SJCRH30 (cell line): ENCODE data around the gene SCNN1B. TPM values are rescaled to one million over a fixed set of nuclear protein-coding genes. Genes with fewer than 3 reads are reported as not detected.
"Not testable (repeated sequence)": the region's sequence is repeated elsewhere in the genome, so short reads cannot be mapped to it uniquely, and the experiment has no call there.

ENCODE experiments used
- DNase-seq, 2 experiments: peaks; one replicate each; pipeline ENCODE4 v3.0.0-alpha.2; 2015 to 2020
- H3K27ac ChIP-seq: fragments of 250-450 bp; sonication (Bioruptor Pico); 2 replicates; pipeline ENCODE4 v1.5.1; 2020; ENCODE audit warnings: mild to moderate bottlenecking, moderate library complexity
- H3K27me3 ChIP-seq: fragments of 250-450 bp; sonication (Bioruptor Pico); 2 replicates; pipeline ENCODE4 v1.5.1; 2020; ENCODE audit warnings: mild to moderate bottlenecking, moderate library complexity
- H3K36me3 ChIP-seq: fragments of 250-450 bp; sonication (Bioruptor Pico); 2 replicates; pipeline ENCODE4 v1.5.1; 2020; ENCODE audit warnings: mild to moderate bottlenecking, moderate library complexity
- H3K4me1 ChIP-seq: fragments of 250-450 bp; sonication (Bioruptor Pico); 2 replicates; pipeline ENCODE4 v1.5.1; 2020; ENCODE audit warnings: mild to moderate bottlenecking, moderate library complexity
- H3K4me3 ChIP-seq: fragments of 250-450 bp; sonication (Bioruptor Pico); 2 replicates; pipeline ENCODE4 v1.5.1; 2020; ENCODE audit warnings: mild to moderate bottlenecking, moderate library complexity
- H3K9me3 ChIP-seq: fragments of 250-450 bp; sonication (Bioruptor Pico); replicated peaks from 2 replicates; pipeline ENCODE4 v1.5.1; 2020; ENCODE audit warnings: mild to moderate bottlenecking, moderate library complexity
- total RNA-seq: library from RNA; depleted of rRNA; stranded (reverse); fragments of >200 nt; shearing (Covaris generic); gene quantifications from 2 replicates; pipeline ENCODE4 v1.2.3, GENCODE V29; 2014; rRNA removed

Gene SCNN1B
- total RNA-seq: not detected in 2 replicates

- Histone ChIP-seq H3K36me3 (no peaks in the 10 kb centered on the region), H3K4me3 (no peak within 1 kb of the TSS), H3K4me1 (no peaks in the 10 kb centered on the region), H3K27ac (no peak within 1 kb of the TSS), H3K9me3 (no peaks in the 10 kb centered on the region), H3K27me3 (no peaks in the 10 kb centered on the region)
- no peak for DNase-seq
Measured at GRCh38 chr16:23302045-23302956, at the start of gene SCNN1B. Gene SCNN1B, plus strand, starts transcription at chr16:23302302. Its CDS starts 46,298 bp downstream, at chr16:23348600.

DNA sequence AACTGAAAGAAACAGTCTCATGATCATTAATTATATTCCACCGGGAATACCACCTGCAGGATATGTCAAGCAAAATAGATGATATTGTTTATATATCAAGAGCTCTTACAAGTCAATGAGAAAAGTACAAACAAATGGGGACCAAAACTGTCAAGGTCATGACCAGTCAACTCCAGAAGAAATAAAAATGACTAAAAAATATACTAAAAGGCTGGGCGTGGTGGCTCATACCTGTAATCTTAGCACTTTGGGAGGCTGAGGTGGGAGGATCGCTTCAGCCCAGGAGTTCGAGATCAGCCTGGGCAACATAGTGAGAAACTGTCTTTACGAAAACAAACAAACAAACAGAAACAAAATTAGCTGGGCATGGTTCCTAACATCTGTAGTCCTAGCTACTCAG is 49.8 kb upstream of the SCNN1B start:
- Histone ChIP-seq H3K27ac (no peak overlapping the region), H3K4me1 (no peaks in the 10 kb centered on the region), H3K36me3 (no peaks in the 10 kb centered on the region), H3K9me3 (no peaks in the 10 kb centered on the region), H3K4me3 (no peak overlapping the region), H3K27me3 (no peaks in the 10 kb centered on the region)
- DNase-seq: no peak

DNA sequence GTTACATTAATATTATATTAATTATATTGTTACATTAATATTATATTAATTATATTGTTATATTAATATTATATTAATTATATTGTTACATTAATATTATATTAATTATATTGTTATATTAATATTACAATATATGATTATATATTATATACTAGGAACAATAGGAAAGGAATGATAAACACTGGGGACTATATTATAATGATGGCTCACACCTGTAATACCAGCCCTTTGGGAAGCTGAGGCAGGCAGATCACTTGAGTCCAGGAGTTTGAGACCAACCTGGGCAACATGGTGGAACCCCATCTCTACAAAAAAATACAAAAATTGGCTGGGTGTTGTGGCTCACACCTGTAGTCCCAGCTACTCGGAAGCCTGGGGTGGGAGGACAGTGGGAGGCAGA is 48.5 kb upstream of the SCNN1B start:
- not testable (repeated sequence) for H3K4me1 ChIP-seq, H3K27me3 ChIP-seq, H3K4me3 ChIP-seq, H3K27ac ChIP-seq, H3K9me3 ChIP-seq, DNase-seq, H3K36me3 ChIP-seq

DNA sequence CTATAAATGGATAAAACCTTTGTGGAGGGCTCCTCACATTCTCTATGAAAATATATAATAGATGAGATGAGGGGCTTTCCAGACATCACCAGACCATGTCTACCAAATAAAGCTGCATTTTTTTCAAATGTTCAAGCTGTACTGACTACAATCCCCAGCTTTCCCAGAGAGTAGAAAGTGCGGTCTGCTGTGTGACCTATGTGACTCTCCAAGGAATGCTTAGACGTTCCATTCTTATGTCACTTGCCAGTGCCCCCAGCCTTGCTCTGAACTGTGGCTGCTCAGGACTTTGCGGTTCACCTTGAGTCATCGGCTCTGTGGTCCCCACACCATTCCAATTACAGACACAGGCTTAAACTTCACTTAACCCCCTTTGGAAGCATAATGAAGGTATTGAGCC is 47.8 kb upstream of the SCNN1B start:
- Histone ChIP-seq H3K4me3 (no peak overlapping the region), H3K4me1 (no peaks in the 10 kb centered on the region), H3K27ac (no peak overlapping the region), H3K36me3 (no peaks in the 10 kb centered on the region), H3K9me3 (no peaks in the 10 kb centered on the region), H3K27me3 (no peaks in the 10 kb centered on the region)
- peak; percentile 19 to 33 for DNase-seq

DNA sequence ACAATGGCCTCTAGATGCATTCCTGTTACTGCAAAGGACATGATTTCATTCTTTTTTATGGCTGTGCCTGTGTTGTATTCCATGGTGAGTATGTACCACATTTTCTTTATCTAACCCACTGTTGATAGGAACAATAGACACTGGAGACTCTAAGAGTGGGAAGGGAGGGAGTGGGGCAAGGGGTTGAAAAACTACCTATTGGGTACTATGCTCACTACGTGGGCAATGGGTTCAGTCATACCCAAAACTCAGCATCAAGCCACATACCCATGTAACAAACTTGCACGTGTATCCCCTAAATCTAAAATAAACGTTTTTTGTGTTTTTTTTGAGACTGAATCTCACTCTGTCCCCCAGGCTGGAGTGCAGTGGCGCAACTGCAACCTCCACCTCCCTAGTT is 47.1 kb upstream of the SCNN1B start:
- no peak overlapping the region for H3K27ac ChIP-seq
- DNase-seq: no peak
- H3K4me3 ChIP-seq: no peak overlapping the region

GRCh38 chr16:23256440-23256839 is 45.7 kb upstream of the SCNN1B start:
- H3K36me3 ChIP-seq: no peaks in the 10 kb centered on the region
- H3K4me1 ChIP-seq: no peaks in the 10 kb centered on the region
- no peak overlapping the region for H3K27ac ChIP-seq
- H3K27me3 ChIP-seq: no peaks in the 10 kb centered on the region
- no peak for DNase-seq
- no peaks in the 10 kb centered on the region for H3K9me3 ChIP-seq
- H3K4me3 ChIP-seq: no peak overlapping the region

More for the DNA sequence above, 47.1 kb upstream of the SCNN1B start:
- Histone ChIP-seq H3K27me3 (no peaks in the 10 kb centered on the region), H3K9me3 (no peaks in the 10 kb centered on the region), H3K4me1 (no peaks in the 10 kb centered on the region), H3K36me3 (no peaks in the 10 kb centered on the region)

DNA sequence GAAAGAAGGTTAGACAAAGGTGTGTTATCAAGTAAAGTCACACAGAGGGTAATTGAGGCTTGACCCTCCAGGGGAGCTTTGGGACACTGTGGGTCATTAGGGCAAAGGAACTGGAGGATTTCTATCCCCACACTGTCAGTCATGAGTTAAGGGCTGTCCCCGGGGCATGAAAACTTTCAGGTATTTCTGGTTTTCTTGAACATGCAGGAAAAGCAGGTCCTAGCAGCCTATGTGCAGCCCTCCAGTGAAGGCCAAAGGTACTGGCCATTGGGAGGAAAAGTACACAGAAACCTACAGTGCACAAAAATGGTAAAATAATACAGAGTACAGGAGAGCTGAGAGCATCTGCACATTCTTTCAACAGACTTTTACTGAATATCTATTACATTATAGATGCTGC is 44.4 kb upstream of the SCNN1B start:
- H3K9me3 ChIP-seq: no peaks in the 10 kb centered on the region

DNA sequence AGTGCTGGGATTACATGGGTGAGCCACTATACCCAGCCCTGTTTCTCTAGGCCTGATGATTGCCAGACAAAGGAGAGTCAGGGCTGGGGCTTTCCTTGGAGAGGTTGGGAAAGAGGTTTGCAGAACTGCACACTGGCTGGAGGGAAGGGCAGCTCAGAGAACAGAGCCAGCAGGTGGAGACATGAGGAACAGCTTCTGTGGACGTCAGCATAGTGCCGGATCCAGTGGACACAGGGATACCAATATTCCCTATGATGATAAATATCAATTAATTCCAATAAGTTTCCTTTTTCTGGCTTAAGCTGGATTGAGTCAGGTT is 43.2 kb upstream of the SCNN1B start:
- no peak for DNase-seq
- no peaks in the 10 kb centered on the region for H3K4me1 ChIP-seq
- H3K27me3 ChIP-seq: no peaks in the 10 kb centered on the region
- no peak overlapping the region for H3K4me3 ChIP-seq
- no peaks in the 10 kb centered on the region for H3K9me3 ChIP-seq
- no peak overlapping the region for H3K27ac ChIP-seq
- no peaks in the 10 kb centered on the region for H3K36me3 ChIP-seq

More for the DNA sequence above, 44.4 kb upstream of the SCNN1B start:
- no peak for DNase-seq
- H3K4me1 ChIP-seq: no peaks in the 10 kb centered on the region
- no peak overlapping the region for H3K27ac ChIP-seq
- no peak overlapping the region for H3K4me3 ChIP-seq
- H3K27me3 ChIP-seq: no peaks in the 10 kb centered on the region
- H3K36me3 ChIP-seq: no peaks in the 10 kb centered on the region

- no peaks in the 10 kb centered on the region for H3K9me3 ChIP-seq
- no peak overlapping the region for H3K27ac ChIP-seq
- no peaks in the 10 kb centered on the region for H3K36me3 ChIP-seq
- H3K27me3 ChIP-seq: no peaks in the 10 kb centered on the region
- no peaks in the 10 kb centered on the region for H3K4me1 ChIP-seq
- no peak overlapping the region for H3K4me3 ChIP-seq
- no peak for DNase-seq
Measured at GRCh38 chr16:23267647-23268046, 34.5 kb upstream of the SCNN1B start.

DNA sequence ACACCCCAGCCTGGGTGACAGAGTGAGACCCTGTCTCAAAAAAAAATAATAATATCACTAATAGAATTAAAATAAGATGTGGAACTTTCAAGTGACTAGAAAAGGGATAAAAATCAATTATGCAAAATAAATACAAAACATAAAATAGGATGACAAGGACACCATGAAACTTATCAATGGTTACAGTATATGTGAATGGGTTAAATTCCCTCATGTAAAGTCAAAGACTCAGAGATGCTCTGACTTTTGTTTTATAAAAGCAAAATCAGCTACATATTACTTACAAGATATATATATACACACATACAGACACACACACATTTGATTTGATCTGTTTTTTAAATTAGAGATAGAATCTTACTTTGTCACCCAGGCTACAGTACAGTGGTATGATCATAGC is 33.5 kb upstream of the SCNN1B start:
- no peak for DNase-seq
- Histone ChIP-seq H3K9me3 (no peaks in the 10 kb centered on the region), H3K4me3 (no peak overlapping the region), H3K27ac (no peak overlapping the region), H3K4me1 (no peaks in the 10 kb centered on the region), H3K36me3 (no peaks in the 10 kb centered on the region), H3K27me3 (no peaks in the 10 kb centered on the region)

GRCh38 chr16:23269248-23269953 is 32.7 kb upstream of the SCNN1B start:
- no peaks in the 10 kb centered on the region for H3K27me3 ChIP-seq
- DNase-seq: no peak
- no peaks in the 10 kb centered on the region for H3K36me3 ChIP-seq
- H3K4me1 ChIP-seq: no peaks in the 10 kb centered on the region
- no peaks in the 10 kb centered on the region for H3K9me3 ChIP-seq
- H3K4me3 ChIP-seq: no peak overlapping the region
- H3K27ac ChIP-seq: no peak overlapping the region

GRCh38 chr16:23270654-23271053 is 31.4 kb upstream of the SCNN1B start:
- Histone ChIP-seq H3K27ac (no peak overlapping the region), H3K27me3 (no peaks in the 10 kb centered on the region), H3K9me3 (no peaks in the 10 kb centered on the region), H3K36me3 (no peaks in the 10 kb centered on the region), H3K4me3 (no peak overlapping the region), H3K4me1 (no peaks in the 10 kb centered on the region)
- no peak for DNase-seq

DNA sequence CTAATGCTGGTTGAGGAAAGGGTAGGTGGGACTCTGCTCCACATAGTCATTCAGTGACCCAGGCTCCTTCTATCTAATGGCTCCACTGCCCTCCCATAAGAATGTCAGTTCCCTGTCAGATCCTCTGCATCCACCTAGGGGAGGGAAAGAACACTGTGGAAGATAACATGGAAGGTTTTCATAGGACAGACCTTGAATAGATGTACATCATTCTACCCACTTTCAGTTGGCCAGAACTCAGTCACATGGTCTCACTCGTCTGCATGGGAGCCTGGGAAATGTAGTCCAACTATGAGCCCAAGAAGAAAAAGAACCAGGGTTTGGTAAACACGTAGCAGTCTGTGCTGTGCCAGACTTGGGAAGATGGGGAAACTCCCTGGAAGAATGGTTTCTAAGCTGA is 27.1 kb upstream of the SCNN1B start:
- H3K27me3 ChIP-seq: no peaks in the 10 kb centered on the region
- no peak overlapping the region for H3K4me3 ChIP-seq
- no peaks in the 10 kb centered on the region for H3K36me3 ChIP-seq
- peaks cover 4% of the 10 kb centered on the region for H3K4me1 ChIP-seq
- DNase-seq: no peak
- H3K9me3 ChIP-seq: no peaks in the 10 kb centered on the region
- no peak overlapping the region for H3K27ac ChIP-seq

DNA sequence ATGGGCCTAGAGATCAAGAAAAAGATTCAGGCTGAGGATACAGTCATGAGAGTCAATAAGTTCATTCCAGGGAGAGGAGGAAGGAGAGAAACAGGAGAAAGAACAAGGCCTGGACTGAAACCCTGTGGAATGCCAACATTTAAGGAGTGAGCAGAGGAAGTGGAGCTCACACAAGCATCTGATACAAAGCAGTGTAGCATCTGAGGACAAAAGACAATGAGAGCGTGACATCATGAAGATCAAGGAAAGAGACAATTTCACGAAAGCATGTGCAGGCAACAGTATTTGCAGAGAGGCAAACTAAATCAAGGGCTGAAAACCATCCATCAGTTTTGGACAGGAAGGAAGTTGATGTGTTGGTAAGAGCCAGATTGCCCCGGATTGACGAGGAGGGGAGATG is 25.3 kb upstream of the SCNN1B start:
- no peaks in the 10 kb centered on the region for H3K9me3 ChIP-seq
- no peak overlapping the region for H3K27ac ChIP-seq
- peaks cover 4% of the 10 kb centered on the region for H3K4me1 ChIP-seq
- H3K36me3 ChIP-seq: no peaks in the 10 kb centered on the region
- DNase-seq: no peak
- H3K4me3 ChIP-seq: no peak overlapping the region
- H3K27me3 ChIP-seq: no peaks in the 10 kb centered on the region

GRCh38 chr16:23278031-23278430 is 24.1 kb upstream of the SCNN1B start:
- H3K9me3 ChIP-seq: no peaks in the 10 kb centered on the region
- DNase-seq: no peak
- H3K4me1 ChIP-seq: peaks cover 4% of the 10 kb centered on the region
- no peak overlapping the region for H3K4me3 ChIP-seq
- no peak overlapping the region for H3K27ac ChIP-seq
- no peaks in the 10 kb centered on the region for H3K27me3 ChIP-seq
- no peaks in the 10 kb centered on the region for H3K36me3 ChIP-seq
